ENCODE results near the gene MLLT3.
A peak's percentile ranks its signal among the peaks of the same experiment; 100 is the strongest.

MLLT3 gene

DNA sequence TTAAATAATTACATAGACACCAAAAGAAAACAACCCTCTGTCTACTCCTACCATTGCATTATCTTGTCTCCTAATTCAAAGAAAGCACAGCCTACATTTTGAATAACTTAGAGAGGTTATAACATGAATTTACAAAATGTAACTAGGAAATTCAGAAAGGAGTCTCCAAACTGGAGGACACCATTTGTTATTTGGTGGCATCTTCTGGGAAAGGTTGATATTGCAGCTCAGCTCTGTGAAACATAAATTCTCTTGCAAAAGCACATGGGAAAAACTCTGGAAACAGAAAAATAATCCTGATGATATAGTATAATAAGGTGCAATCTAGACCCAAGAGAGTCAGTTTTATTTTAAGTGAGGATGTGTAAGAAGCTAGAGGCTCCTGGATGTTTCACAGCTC, 215.3 kb downstream of the MLLT3 start:
- no peak for DNase-seq

DNA sequence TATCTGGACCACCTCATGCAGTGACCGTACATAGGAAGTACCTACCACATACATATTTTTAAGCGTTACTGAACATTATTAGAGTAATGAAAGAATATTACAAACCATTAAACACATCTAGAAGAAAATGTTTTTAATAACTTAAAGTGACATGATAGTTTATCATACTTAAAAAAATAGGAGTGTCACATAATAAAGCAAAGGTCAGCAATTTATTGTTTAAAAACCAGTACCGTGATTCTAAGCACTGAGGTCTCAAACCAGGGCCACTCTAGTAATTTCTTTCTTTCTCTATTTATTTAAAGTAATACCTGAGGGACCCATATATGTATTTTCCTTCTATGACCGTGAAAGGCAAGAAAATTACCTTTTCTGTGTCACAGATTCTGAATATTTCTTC, 216.0 kb downstream of the MLLT3 start:
- no peak for DNase-seq

DNA sequence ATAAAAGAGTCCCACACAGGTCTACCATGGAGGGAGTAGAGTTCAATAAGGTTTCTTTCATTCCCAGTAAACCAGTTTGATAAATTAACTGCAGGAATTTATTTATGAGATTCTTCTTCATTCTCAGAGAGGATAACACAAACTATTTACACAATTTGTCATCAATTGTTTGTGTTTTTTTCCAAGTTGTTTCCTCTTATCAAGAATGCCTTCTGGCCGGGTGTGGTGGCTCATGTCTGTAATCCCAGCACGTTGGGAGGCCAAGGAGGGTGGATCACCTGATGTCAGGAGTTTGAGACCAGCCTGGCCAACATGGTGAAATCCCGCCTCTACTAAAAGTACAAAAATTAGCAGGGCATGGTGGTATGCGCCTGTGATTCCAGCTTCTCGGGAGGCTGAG, 216.7 kb downstream of the MLLT3 start:
- no peak for DNase-seq

GRCh38 chr9:20405078-20405477, 217.2 kb downstream of the MLLT3 start:
- DNase-seq: no peak

DNA sequence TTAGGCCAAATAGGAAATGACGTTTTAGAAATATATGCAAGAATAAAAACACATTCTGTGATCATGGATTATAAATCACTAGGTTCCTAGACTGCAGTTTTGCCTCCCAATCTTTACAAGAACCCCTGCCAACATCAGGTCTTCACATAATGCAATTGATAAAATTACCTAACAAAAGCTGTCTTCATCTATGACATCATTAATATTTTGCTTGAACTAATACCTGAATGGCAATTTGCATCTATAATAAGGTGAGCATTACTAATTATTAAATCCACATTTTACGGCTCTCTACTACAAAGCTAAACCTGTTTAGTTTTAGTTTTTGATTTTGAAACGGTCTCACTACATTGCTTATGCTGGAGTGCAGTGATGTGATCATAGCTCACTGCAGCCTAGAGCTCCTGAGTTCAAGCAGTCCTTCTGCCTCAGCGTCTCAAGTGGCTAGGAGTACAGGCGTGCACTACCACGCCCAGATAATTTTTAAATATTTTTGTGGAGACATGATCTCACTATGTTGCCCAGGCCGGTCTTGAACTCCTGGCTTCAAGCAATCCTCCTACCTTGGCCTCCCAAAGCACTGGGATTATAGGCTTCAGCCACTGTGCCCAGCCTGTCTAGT, 218.0 kb downstream of the MLLT3 start:
- no peak for DNase-seq

DNA sequence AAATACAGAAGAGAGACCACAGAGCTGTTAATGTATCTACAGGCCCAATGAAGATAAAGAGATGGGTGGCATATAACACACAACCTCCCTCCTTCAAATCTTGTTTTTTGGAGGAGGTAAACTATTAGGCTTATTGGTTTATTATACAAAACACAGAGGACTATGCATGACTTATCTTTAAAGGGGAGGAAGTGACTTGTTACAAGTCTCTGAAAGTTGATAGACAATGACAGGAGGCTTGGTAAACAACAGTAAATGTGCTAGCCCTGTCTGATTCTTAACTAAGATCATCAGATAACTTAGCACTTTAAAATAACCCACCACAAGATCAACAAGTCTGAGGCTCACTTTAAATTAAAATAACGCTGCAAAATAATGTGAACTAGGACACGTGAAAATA, 219.0 kb downstream of the MLLT3 start:
- DNase-seq: no peak

GRCh38 chr9:20402273-20402875, 219.9 kb downstream of the MLLT3 start:
- no peak for DNase-seq

DNA sequence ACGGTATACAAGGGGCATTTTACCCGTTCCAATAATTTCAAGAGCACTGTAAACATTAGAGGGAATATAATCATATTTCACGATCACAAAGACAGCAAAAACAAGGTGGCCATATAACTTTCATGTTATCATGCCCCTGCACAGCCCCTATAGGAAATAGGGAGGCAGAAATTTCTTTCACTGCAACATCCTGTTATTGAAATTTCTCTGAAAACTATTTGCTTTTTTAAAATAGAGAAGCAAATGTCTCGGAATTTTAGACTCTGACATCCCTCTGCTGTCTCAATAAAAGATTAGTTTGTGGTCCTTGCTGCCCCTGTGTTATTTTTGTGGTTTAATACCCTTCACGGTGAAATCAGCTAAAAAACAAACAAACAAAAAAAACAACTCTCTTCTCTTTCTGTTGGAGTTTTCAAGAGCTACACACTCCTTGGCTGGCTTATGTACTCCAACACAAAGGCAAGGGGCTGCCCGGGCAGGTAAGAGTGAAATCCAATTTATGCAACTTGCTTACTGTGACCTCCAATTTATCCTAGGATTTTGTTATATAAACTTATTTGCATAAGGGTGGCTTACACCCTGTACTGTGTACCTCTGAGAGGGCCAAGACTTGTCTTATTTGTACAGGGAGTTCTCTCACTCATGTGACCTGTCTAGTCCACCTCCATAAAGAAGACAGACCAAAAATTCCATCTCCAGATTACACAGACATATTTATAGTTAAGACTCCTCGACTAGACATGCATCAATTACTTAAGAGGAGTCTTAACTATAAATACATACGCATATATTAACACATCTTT, 223.6 kb downstream of the MLLT3 start:
- DNase-seq: no peak

DNA sequence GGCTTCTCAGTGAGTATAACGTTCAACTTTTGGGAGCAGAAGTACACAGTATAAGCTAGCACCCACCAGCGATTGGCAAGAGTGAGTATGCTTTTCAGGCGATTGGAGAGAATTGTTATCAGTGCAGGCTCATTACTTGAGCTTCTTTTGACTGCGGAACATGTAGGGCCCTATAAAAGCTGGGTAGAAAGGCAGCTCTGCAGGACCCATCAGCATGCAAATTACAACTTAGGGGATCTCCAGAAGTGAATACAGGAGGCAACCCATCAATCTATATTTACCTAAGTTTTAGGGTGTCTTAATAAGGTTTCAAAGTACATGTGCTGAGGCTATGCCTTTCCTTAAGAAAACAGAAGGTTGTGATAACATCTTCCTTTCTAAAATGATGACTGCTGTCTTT, 225.0 kb downstream of the MLLT3 start:
- DNase-seq: no peak

DNA sequence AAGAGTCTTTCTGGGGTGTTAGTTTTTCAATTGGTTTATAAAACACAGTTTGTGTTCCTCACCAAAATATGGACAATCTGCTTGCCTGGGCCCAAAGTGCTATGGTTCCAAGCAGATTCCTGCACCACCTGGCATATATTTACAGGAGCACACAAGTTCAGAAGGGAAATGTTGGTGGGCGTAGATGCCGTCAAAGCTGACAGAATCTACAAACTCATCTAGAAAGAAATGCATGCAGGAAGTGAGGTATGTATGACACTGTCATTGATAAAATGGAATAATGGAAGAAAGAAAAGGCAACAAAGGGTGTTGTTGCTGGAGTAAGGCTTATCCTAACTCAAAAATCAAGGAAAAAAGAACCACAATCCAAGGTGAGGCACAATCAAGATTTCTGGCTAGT, 225.8 kb downstream of the MLLT3 start:
- DNase-seq: no peak

- no peak for DNase-seq
These were observed 226.6 kb downstream of the MLLT3 start for GRCh38 chr9:20395651-20396050.

GRCh38 chr9:20394969-20395368, 227.3 kb downstream of the MLLT3 start:
- DNase-seq: peak in 1 of 2 experiments; percentile 13

- DNase-seq: peak in 1 of 2 experiments; percentile 39
These were observed 231.1 kb downstream of the MLLT3 start for GRCh38 chr9:20391208-20391607.

GRCh38 chr9:20390400-20390799, 231.9 kb downstream of the MLLT3 start:
- no peak for DNase-seq

GRCh38 chr9:20387062-20387461, 235.2 kb downstream of the MLLT3 start:
- DNase-seq: no peak

GRCh38 chr9:20384642-20385041, 237.7 kb downstream of the MLLT3 start:
- no peak for DNase-seq

DNA sequence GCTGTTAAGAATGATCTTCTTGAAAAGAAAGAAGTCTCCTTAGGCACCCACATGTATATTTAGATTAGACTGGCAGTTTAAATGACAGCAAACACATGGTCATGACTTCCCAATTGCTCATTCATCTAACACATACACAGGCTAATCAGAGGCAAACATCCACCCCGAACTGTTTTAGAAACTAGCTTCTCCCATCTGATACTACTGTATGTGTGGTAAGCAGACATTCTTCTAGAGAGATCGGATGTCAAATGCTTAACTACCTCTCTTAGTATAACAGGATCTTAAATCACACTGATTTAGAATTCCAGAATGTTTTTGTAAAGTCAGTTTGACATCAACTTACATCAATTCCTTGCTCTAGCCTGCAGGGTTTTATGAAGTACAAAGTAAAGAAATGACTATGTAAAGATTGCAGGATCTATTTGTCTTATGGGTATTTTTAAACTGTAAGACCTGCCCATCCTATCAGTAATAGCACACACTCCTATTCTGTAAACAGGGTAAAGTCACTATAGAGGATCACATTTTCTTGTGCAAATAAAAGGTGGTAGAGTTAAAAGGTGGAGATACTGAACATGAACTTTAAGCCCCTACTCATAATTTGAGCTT, 239.7 kb downstream of the MLLT3 start:
- peak in 1 of 2 experiments; percentile 46 for DNase-seq

GRCh38 chr9:20380546-20380945, 241.8 kb downstream of the MLLT3 start:
- DNase-seq: no peak

DNA sequence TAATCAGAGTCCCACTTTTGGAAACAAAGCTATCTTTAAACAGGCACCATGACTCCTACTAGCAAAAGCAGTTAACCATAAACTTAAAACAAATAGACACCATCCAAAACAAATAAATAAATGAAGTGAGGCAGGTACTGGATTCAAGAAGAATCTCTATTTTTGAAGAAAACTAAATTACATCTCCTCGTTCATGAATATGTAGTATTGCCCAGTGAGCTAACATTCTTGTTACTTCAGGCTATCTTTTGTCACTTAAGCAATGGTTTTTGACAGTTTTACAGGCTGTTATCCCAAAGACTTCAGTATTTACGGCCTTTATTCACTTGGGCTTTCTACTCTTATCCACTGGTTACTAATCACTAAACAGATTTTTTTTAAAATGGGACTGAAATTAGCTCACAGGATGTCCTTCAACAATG, 242.5 kb downstream of the MLLT3 start:
- no peak for DNase-seq

GRCh38 chr9:20378851-20379250, 243.4 kb downstream of the MLLT3 start:
- DNase-seq: no peak

DNA sequence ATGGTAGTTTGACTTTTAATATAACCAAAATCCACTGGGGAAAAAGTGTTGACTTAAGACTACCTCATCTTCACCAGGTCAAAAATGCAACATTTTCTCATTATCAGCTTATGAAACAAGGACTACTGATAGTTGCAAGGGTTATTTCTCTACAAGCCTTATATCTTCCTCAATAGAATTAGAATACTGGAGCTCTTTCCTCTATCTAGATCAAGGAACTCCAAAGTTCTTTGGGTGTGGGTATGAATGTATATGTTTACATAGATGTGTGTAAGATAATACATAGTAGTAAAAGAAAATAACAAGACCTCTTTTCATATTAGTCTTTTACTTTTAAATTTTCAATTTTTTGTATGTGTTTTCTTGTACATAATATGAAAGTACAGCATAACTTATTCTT, 244.5 kb downstream of the MLLT3 start:
- no peak for DNase-seq

DNA sequence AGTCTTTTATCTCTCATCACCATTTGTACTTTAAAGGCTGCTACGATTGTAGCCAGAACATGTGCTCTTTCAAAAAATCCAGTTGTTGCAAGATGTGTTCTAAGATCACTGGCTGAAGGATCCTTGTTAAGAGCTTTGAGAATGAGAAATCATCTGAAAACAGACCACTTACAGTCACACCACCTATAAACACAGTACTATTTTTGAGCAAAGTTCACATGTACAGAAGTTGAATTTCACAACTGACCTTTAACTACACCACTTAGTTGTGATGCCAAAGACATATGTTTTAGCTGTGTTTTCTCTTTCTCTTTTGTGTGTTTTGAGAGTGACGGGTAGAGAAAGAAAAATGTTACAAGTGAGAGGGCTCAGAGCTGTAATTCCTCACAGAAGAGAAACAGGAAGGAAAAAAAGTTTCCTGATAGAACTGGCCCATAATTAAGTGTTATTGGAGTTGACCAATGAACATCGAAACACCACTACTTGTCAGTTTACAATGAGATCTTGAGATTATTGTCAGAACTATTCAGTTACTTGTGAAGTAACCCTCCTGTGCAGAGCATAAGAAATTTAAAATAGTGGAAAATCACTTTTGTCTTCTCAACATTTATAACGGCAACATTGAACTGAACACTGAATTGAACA, 245.4 kb downstream of the MLLT3 start:
- no peak for DNase-seq

DNA sequence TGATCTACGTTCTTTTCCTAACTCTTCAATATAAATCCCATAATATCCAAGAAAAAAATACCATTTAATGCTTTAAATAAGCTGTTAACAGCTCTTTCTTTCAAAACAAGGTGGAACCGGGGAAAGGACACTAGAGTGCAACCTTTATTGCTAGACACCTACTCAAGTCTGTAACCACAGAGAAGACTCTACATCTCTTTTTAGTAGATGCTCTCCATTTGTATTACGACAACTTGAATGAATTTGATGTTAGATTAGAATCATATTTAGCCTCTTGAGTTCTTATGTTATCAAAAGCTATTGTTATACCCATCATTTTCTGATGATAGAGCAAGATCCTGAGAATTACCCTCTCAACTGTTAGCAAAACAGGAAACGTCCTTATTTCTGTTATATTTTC, 246.3 kb downstream of the MLLT3 start:
- no peak for DNase-seq

All from NCI-H2081 (cell line).